Stimulated activated CD8-positive, alpha-beta memory T cell treated with anti-CD3 and anti-CD28 coated beads, Interleukin-2, amount 100 ng/mL, for 1 hour (primary cell): ENCODE results near the gene OVCA2.

Experiments
- DNase-seq, 2 donors: peaks; one replicate each; pipeline ENCODE4 v3.0.0-alpha.2; 2020; ENCODE audit warnings: low read depth in 2 of 2

OVCA2 gene

DNA sequence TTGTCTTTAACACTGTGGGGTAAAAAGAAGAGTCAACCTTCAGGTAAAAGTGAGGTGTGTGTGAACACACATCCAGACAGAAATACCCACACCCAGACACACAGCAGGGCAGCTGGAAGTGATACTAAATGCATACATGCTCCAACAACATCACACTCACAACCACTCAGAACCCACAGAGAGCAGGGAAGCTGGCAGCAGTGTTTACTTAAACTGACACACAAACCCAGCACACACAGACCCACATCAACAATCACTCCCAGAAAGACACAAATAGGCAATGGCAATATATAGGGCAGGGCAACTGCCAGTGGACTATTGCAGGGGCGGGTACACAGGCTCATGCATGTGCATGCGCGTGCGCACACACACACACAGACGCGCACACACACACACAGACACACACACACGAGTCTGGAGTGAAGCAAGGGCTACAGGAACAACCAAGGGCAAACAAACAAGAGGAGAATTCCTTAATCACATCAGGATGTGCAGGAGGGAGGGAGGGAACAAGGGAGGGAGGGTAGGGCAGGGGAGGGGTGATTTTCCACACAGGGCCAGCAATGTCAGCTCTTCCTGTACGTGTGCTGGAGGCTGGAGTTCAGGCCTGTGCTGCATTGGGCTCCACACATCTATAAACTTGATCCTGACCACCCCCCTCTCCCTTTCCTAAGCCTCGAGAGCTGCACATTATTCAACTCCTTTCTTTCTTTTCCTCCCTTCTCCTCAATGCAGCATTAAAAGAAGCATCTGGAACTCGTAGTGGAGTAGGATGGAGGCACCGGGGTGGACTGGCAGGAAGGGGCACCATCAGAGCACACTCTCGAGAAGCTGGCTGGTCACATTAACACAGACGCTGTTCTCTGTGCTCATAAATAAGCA, 43.2 kb downstream of the OVCA2 start:
- no peak for DNase-seq

DNA sequence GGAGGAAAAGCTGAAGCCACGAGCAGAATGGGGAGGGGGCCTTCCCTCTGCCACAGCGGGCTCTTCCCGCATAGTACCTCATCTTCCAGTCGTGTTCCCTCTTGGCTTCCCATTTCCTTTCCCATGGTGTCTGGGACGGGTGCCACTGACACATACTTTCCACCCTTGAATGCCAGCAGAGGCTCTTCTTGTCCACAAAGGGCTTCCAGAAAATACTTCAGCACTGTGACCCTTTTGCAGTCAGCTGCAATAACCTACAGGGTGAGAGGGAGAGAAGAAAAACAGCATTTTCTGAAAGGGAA, 43.8 kb downstream of the OVCA2 start:
- DNase-seq, result no peak

DNA sequence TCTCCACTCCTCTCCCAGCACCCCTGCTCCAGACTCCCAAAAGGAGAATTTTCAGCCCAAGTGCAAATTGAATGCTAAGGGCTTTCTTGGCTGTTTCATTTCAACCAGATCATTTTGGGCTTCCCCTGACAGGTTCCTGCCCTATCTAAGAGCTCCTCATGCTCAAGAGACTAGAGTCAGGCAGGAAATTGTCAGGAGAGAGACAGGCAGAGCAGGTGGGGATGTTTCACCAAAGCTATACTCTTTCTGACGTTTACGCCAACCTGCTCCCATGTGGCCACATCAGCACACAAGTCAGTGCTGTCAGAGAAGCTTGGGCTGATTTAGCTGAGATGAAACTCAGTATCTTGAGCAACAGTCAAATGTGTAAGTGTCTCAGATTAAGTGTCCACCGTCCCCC, 44.5 kb downstream of the OVCA2 start:
- DNase-seq, result no peak

DNA sequence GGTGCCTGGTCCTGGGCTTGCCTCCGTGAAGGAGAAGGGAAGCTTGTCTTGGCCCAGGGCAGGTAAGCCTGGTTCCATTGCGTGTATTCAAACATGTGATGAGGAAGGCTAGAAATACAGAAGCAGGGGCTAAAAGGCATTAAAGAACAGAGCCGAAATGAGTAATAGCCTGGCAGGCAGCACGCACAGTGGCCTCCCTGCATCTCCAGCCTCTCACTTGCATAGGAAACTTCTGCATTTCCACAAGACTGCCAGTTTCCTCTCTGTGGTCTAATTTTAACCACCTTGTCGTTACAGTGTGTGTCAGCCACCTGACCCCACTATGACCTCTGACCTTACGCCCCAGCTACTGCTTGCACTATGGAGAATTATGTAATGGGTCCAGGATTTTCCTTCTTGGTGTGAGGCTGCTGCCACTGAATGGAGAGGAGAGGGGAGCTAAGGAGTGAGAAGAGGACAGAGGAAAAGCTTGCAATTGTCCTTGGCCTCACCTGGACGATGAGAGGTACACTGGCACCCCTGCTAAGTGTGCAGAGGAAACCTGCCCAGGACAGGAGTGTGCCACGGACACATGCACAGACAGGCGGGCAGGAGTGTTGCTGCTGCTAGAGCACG, 45.9 kb downstream of the OVCA2 start:
- peak in 1 of 2 donors; percentile 15 for DNase-seq

DNA sequence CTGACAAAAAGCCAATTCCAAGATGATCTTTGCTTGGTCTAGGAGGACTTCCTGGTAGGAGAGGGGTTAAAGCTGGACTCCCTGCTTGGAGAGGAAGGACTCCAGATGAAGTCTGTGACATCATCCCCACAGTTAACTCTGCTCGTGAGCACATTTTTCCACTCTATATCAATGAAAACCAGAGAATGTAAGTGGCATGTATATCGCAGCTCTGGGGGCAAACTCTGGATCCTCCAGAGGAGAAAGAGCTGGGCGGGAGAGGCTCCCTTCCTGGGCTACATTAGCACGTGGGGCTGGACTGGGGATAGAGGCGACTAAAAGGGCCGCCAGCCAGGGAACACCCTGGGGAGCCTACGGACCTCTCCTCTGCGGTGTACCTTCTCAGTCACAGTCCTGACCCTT, 47.2 kb downstream of the OVCA2 start:
- no peak for DNase-seq

DNA sequence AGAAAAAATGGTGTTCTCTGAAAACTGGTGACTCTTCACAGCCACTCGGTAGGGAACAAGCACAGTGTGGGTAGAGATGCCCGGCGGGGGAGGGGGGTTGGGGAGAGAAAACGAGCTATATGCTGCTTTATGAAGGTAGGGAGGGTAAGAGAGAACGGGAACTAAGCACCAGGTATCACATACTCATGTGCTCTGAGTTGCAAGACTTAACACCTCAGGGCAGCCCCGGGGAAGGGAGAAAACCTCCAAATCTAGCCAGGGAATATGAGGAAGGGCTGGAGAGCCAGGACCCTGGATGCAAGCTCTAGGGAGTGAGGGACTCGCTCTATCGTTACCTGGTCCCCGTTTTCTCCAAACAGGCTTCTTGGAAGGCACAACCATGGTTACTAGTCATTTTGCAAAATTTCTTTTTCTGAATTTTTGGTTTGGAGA, 48.4 kb downstream of the OVCA2 start:
- no peak for DNase-seq

DNA sequence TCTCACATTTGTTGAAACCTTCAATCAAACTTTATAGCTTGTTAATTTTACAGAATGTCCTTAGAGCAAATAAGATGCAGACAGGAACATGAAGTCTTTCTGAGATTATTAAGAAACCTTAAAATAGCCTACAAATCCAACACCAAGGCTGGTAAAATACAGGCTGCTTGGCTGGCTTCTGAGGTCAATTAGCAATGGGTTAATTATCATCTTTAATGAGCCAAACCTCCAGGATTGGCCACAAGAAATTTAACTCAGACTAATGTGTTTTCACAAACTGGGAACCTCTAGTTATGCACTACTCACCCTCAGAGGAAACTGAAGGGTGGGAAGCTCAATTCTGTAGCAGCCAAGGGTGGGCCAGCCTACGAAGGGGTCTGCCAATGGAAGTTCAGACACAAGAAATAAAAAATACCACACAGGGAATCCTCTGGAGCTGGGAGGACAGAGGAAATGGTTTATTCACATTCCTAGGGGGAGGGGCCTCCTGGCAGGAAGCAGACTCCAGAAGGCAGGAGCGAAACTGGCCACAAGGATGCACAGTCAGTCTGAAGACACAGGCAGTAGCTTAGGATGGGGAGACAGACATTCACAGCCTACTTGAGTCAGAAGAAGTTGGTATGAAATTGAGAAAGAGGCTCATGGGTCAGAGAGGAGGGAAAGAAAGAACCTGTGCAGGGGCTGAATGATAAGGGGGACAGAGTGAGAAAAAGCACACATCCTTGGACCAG, 49.1 kb downstream of the OVCA2 start:
- DNase-seq, result no peak

DNA sequence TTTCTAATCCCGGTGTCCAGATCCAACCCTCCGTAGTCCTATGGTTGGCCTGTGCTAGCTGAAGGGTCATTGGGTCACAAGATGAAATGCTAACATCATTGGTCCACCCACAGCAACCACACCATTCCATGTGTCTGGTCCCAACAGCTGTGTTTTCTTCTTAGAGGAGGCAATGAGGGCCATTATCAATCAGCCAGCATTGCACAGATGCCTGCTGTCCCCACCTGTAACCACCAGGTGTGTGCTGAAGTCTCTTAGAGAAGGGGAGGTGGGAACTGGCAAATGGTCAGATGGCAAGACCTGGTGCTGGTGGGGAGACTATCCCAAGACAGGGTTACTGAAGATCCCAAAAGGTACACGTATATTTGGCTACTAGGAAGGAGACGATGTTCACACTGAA, 50.4 kb downstream of the OVCA2 start:
- no peak for DNase-seq
